ENCODE measurements around the gene INTS2.

GRCh38 chr17:61942085-61942484, 14.3 kb upstream of the INTS2 start:
- TF ChIP-seq POLR2A (IDR thresholded peaks at IDR 0.05): no peak
- no peak for TF ChIP-seq CTCF (IDR thresholded peaks at IDR 0.05)
